ENCODE measurements around the gene SFXN5. TPM values are rescaled to one million over a fixed set of nuclear protein-coding genes. Genes with fewer than 3 reads are reported as not detected.
A peak's percentile ranks its signal among the peaks of the same experiment; 100 is the strongest.

SFXN5 gene
- total and polyA plus RNA-seq, 2 donors (not counting 3 experiments of a cell fraction or from before 2014, with no cell fraction given) = 18.7 to 28.6 TPM

- DNase-seq (ENCODE audit: low read depth, low spot score) (no peak), FAIRE-seq (no peak)
- no peaks in the 10 kb centered on the region for H4K20me1 ChIP-seq (replicated peaks; ENCODE audit: control insufficient read depth, extremely low read depth, insufficient read depth, low read length)
- dilution Hi-C loops (cut with MboI; ENCODE audit: extremely low pct_ligation_motif_present, low sequenced_read_pairs) (no loop called here), intact Hi-C loops (cut with micrococcal nuclease) (no loop called here)
- H2AFZ ChIP-seq (ENCODE audit: low read depth, low read length) = no peak overlapping the region
- no TSS peak for BruUV-seq (replicated peaks)
- no peak for TF ChIP-seq POLR2A (IDR thresholded peaks at IDR 0.05; ENCODE audit: low read depth, low read length)
- no peak for TF ChIP-seq MAX (IDR thresholded peaks at IDR 0.05; ENCODE audit: insufficient read depth, insufficient read length)
- no peak for TF ChIP-seq POLR2AphosphoS5 (IDR thresholded peaks at IDR 0.05; ENCODE audit: insufficient read depth, low read depth, low read length)
- no peak for TF ChIP-seq FOS (IDR thresholded peaks at IDR 0.05; ENCODE audit: borderline replicate concordance, insufficient read depth, low read length)
- no peak for TF ChIP-seq CTCF (IDR thresholded peaks at IDR 0.05; ENCODE audit: extremely low read depth in 1 of 2, insufficient read depth in 1 of 2, low read depth in 1 of 2, low read length in 2 of 2)
- no peak for TF ChIP-seq JUN (IDR thresholded peaks at IDR 0.05; ENCODE audit: borderline replicate concordance, insufficient read depth, insufficient read length, low read depth)
- no peak for TF ChIP-seq GATA2 (IDR thresholded peaks at IDR 0.05; ENCODE audit: insufficient read depth, insufficient read length, low read depth, low read length)
- TF ChIP-seq EZH2 (IDR thresholded peaks at IDR 0.05; ENCODE audit: borderline replicate concordance, low read depth, low read length, severe bottlenecking) = peak; percentile 41
- CTCF ChIA-PET = interaction anchor here (0.6 to 5.8 kb wide), 7 partner anchors 8 to 47 kb away, joined by 3 to 26 read pairs (median 4); partner anchors contain the start of gene SPR
- POLR2A ChIA-PET = no interaction called here
- H3K9ac ChIP-seq (replicated peaks; ENCODE audit: extremely low read depth, insufficient read depth, low read length) = no peak overlapping the region
- no peak overlapping the region for H3K4me3 ChIP-seq (replicated peaks in 1 of 3; ENCODE audit: insufficient read depth in 1 of 3, low read depth in 1 of 3, low read length in 3 of 3)
- no peak overlapping the region for H3K4me2 ChIP-seq (ENCODE audit: insufficient read depth, low read length)
- H3K27ac ChIP-seq (ENCODE audit: insufficient read depth, low read depth, low read length) = no peak overlapping the region
- no peaks in the 10 kb centered on the region for H3K9me1 ChIP-seq (replicated peaks; ENCODE audit: control insufficient read depth, extremely low read depth, insufficient read depth, low read length)
- H3K9me3 ChIP-seq (replicated peaks; ENCODE audit: control insufficient read depth, insufficient read depth, low read length) = peaks cover 4% of the 10 kb centered on the region
- H3K36me3 ChIP-seq (ENCODE audit: control insufficient read depth in 2 of 2, extremely low read depth in 1 of 2, insufficient read depth in 2 of 2, low read length in 2 of 2) = no peaks in the 10 kb centered on the region
- H3K27me3 ChIP-seq (ENCODE audit: control insufficient read depth in 2 of 2, insufficient read depth in 2 of 2, low read length in 2 of 2) = peaks cover 81 to 86% of the 10 kb centered on the region in 2 experiments
- H3K79me2 ChIP-seq (ENCODE audit: control insufficient read depth, insufficient read depth, low read length) = no peaks in the 10 kb centered on the region
- no peaks in the 10 kb centered on the region for H3K4me1 ChIP-seq (ENCODE audit: control insufficient read depth, extremely low read depth, insufficient read depth, low read length)
These were observed 144.6 kb downstream of the SFXN5 start for GRCh38 chr2:72926811-72927465.
